HepG2 (cell line): ENCODE results near the gene EOLA2. TPM values are rescaled to one million over a fixed set of nuclear protein-coding genes. Genes with fewer than 3 reads are reported as not detected.

Experiments
- ATAC-seq: fragments of 200-7000 bp; cut with Tn5 transposase; 3 replicates; pipeline ENCODE4 v1.9.1; 2020; ENCODE audit warnings: mild to moderate bottlenecking, moderate library complexity
- BruUV-seq: library from RNA; stranded (reverse); fragments of 400-500 nt; replicated peaks from 2 replicates; lab custom pipeline; 2021; lab: Mats Ljungman, UMichigan
- CTCF ChIA-PET: fragments of 300-600 bp; formaldehyde crosslinking; extraction: SDS; loops from one replicate; lab custom pipeline; 2021; ENCODE audit warnings: low total read pairs, inconsistent platforms, low intra/inter-chr PET ratio; lab: Yijun Ruan, JAX
- POLR2A ChIA-PET: fragments of 350-600 bp; sonication (Branson Sonifier 250); formaldehyde crosslinking; loops from one replicate; lab custom pipeline; 2020; ENCODE audit warnings: antibody characterized with exemption, inconsistent platforms; lab: Yijun Ruan, JAX
- DNase-seq: peaks from one replicate; pipeline ENCODE4 v3.0.0-alpha.2; 2015; ENCODE audit warnings: low spot score
- FAIRE-seq: peaks from 3 replicates; lab custom pipeline; 2011; peaks lifted over from hg19 to GRCh38; lab: Jason Lieb, UNC
- H2AFZ ChIP-seq: one replicate; pipeline ENCODE4 v1.6.1; 2011; ENCODE audit warnings: low read length, inconsistent platforms
- H3K27ac ChIP-seq: fragments of 300-600 bp; 3 replicates; pipeline ENCODE4 v1.8.0; 2011; ENCODE audit warnings: mixed run types, mild to moderate bottlenecking, mixed read lengths, low read length, inconsistent platforms; ENCODE audit not compliant: insufficient read depth; ENCODE audit errors: extremely low read length
- H3K27me3 ChIP-seq, 2 experiments: fragments of 200-600 bp in 1 of 2; 2 replicates in 1 of 2; 3 replicates in 1 of 2; pipeline versions ENCODE4 v1.6.0 to v1.8.0; 2011; ENCODE audit warnings: low read length in 2 of 2, mild to moderate bottlenecking in 2 of 2, moderate library complexity in 2 of 2, inconsistent platforms in 1 of 2; ENCODE audit not compliant: insufficient read depth in 2 of 2, control insufficient read depth in 1 of 2
- H3K36me3 ChIP-seq, 2 experiments: fragments of 200-600 bp in 1 of 2; replicated peaks in 1 of 2; 2 replicates in 1 of 2; 3 replicates in 1 of 2; pipeline versions ENCODE4 v1.5.1 to v1.8.0; 2011; ENCODE audit warnings: low read length in 2 of 2, inconsistent platforms in 1 of 2; ENCODE audit not compliant: insufficient read depth in 2 of 2, control insufficient read depth in 1 of 2
- H3K4me1 ChIP-seq: 2 replicates; pipeline ENCODE4 v1.5.1; 2012; ENCODE audit warnings: low read length, inconsistent platforms; ENCODE audit not compliant: insufficient read depth
- H3K4me2 ChIP-seq: 2 replicates; pipeline ENCODE4 v1.6.0; 2011; ENCODE audit warnings: low read depth, low read length, inconsistent platforms
- H3K4me3 ChIP-seq, 3 experiments: fragments of 200-600 bp in 1 of 3; sonication (generic), shearing (Covaris generic) in 1 of 3; replicated peaks in 1 of 3; 2 replicates each; pipeline ENCODE4 v1.5.1; 2011 to 2016; ENCODE audit warnings: low read length in 3 of 3, inconsistent platforms in 2 of 3, low read depth in 2 of 3, mild to moderate bottlenecking in 2 of 3, control low read depth in 1 of 3, mixed read lengths in 1 of 3; ENCODE audit not compliant: insufficient read depth in 1 of 3
- H3K79me2 ChIP-seq: one replicate; pipeline ENCODE4 v1.6.1; 2011; ENCODE audit warnings: low read length, inconsistent platforms; ENCODE audit not compliant: insufficient read depth
- H3K9ac ChIP-seq: 2 replicates; pipeline ENCODE4 v1.6.0; 2011; ENCODE audit warnings: mild to moderate bottlenecking, low read depth, low read length, inconsistent platforms; ENCODE audit not compliant: insufficient read depth
- H3K9me3 ChIP-seq: 2 replicates; pipeline ENCODE4 v1.5.1; 2012; ENCODE audit warnings: mild to moderate bottlenecking, low read length
- H4K20me1 ChIP-seq: 2 replicates; pipeline ENCODE4 v1.6.0; 2011; ENCODE audit warnings: inconsistent platforms, mild to moderate bottlenecking, low read length, moderate library complexity; ENCODE audit not compliant: insufficient read depth
- BRF2 ChIP-seq: sonication (generic); formaldehyde crosslinking; IDR thresholded peaks from 2 replicates; pipeline ENCODE4 v1.8.1; 2022; ENCODE audit warnings: mild to moderate bottlenecking, missing genetic modification reagents
- HNRNPUL1 ChIP-seq: fragments of 200-400 bp; formaldehyde crosslinking; IDR thresholded peaks from 2 replicates; pipeline ENCODE4 v1.6.1; 2017; ENCODE audit warnings: low read depth, mild to moderate bottlenecking, low read length, moderate library complexity
- LRRFIP1 ChIP-seq: sonication (generic); formaldehyde crosslinking; conservative IDR thresholded peaks from 2 replicates; pipeline ENCODE4 v1.4.0; 2020; ENCODE audit warnings: missing genetic modification reagents
- MLX ChIP-seq: IDR thresholded peaks from 2 replicates; pipeline ENCODE4 v1.6.1; 2016
- SUZ12 ChIP-seq: fragments of 150-350 bp; IDR thresholded peaks from 2 replicates; pipeline ENCODE4 v1.6.1; 2014; ENCODE audit warnings: low read depth, low read length
- TARDBP ChIP-seq: sonication (generic); formaldehyde crosslinking; IDR thresholded peaks from 2 replicates; pipeline ENCODE4 v1.8.0; 2022; ENCODE audit warnings: mild to moderate bottlenecking, missing genetic modification reagents
- THAP9 ChIP-seq: sonication (generic); formaldehyde crosslinking; IDR thresholded peaks from 2 replicates; pipeline ENCODE4; 2020; ENCODE audit warnings: missing genetic modification reagents, mild to moderate bottlenecking, borderline replicate concordance
- ZNF598 ChIP-seq: sonication (generic); formaldehyde crosslinking; IDR thresholded peaks from 2 replicates; pipeline ENCODE4 v1.5.1; 2020; ENCODE audit warnings: mild to moderate bottlenecking, missing genetic modification reagents, borderline replicate concordance
- WGBS: methylation state at CpG from one replicate; pipeline ENCODE4 v1.1.6; 2017; ENCODE audit warnings: low lambda C conversion rate; 5-methylcytosine and 5-hydroxymethylcytosine counted together
- in situ Hi-C: cut with HindIII; loops from 2 replicates; pipeline ENCODE4 v1.10.0; 2017; ENCODE audit warnings: low pct_unique_long_range_greater_than_20kb; ENCODE audit not compliant: extremely low pct_ligation_motif_present
- intact Hi-C: fragments of 100-400 bp; cut with micrococcal nuclease; formaldehyde crosslinking; loops from one replicate; pipeline ENCODE4 v1.10.0; 2022; ENCODE audit not compliant: unreplicated experiment
- polyA plus RNA-seq, 8 experiments: library from polyadenylated mRNA; depleted of rRNA in 3 of 8; stranded (reverse) in 7 of 8; unstranded in 1 of 8; fragments of >200 nt; fragmentation: Illumina TruSeq in 4 of 8; extraction: Trizol in 4 of 8; gene quantifications; 2 replicates each; pipeline versions ENCODE4 v1.2.1 to v1.2.3, GENCODE V29; 2011 to 2016; ENCODE audit warnings: low read depth in 4 of 8, missing spikeins in 1 of 8, mixed read lengths in 1 of 8; ENCODE audit not compliant: insufficient read depth in 1 of 8
- total RNA-seq, 5 experiments: library from RNA; depleted of rRNA; stranded (reverse); fragments of >200 nt; fragmentation: Illumina TruSeq; extraction: Trizol; gene quantifications; 2 replicates each; pipeline ENCODE4 v1.2.3, GENCODE V29; 2016; ENCODE audit warnings: low read depth in 1 of 5
- TF ChIP-seq, protein P1 (sequence below): IDR thresholded peaks from 2 replicates; pipeline ENCODE4 v1.6.1; 2018; ENCODE audit warnings: missing genetic modification reagents, mild to moderate bottlenecking, missing compliant biosample characterization
- TF ChIP-seq, protein P2 (sequence below): sonication (generic); formaldehyde crosslinking; IDR thresholded peaks from 2 replicates; pipeline ENCODE4 v1.4.0; 2020; ENCODE audit warnings: missing genetic modification reagents, borderline replicate concordance

Gene EOLA2
- total and polyA plus RNA-seq, 2 of the 13 experiments (the other 11 are each of a cell fraction or from before 2014, with no cell fraction given): 20.4 to 22.0 TPM

DNA sequence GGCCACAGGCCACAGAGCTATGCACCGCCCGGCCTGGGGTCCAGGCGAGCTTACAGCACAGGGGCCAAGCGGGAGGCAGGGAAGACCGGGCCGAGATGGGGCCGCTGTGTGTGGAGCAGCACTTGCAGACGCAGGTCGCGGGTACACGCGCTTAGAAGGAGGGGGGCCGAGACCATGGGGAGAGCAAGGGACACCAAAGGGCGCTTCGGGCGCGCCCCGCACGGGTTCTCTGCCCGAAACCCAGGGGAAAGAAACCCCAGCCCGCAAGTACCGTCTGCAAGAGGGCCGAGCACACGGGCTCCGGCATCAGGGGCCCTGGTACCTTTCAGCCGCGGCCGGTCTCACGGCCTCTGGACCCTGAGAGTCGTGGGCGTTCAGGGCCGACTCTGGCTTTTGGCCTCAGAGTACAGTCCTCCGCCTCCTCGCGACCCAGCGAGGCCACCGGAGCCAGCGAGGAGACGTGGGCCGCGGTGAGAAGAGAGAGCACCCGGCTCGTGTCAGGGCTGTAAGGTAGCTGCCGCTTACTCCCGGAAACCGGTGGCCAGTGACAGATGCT lies 342 bp downstream of the EOLA2 start:
- no CpG with 5 or more reads among the region's 46 CpGs for whole genome bisulfite sequencing
- peak overlapping the region; percentile 86 for H3K27ac ChIP-seq
- no peak for DNase-seq
- H3K36me3 ChIP-seq: no peaks in the 10 kb centered on the region
- no peaks in the 10 kb centered on the region; the same call in 1 of the 2 replicates for H3K4me1 ChIP-seq
- H3K9ac ChIP-seq: peak overlapping the region; percentile 87
- FAIRE-seq: no peak
- peak overlapping the region; percentile 76 for H3K4me2 ChIP-seq
- H4K20me1 ChIP-seq: no peaks in the 10 kb centered on the region
- H3K9me3 ChIP-seq: no peaks in the 10 kb centered on the region
- POLR2A ChIA-PET: interaction anchor here (2.8 to 3.4 kb wide), 2 partner anchors 398 to 755 kb away, joined by 9 to 16 read pairs; partner anchors contain the start of genes EOLA1 and MTMR1
- CTCF ChIA-PET: no interaction called here
- in situ Hi-C loops (no loop called here), intact Hi-C loops (no loop called here)
- peak overlapping the region; percentile 69 to 88 (median 82); a peak in 5 of 6 replicates for H3K4me3 ChIP-seq
- BruUV-seq: TSS peak; percentile 79
- H3K27me3 ChIP-seq: no peaks in the 10 kb centered on the region; a peak in 1 of 5 replicates
- H2AFZ ChIP-seq: no peak overlapping the region
- peaks cover 9% of the 10 kb centered on the region for H3K79me2 ChIP-seq
- peak; percentile 3 for ATAC-seq
- TF ChIP-seq, protein P1, sequence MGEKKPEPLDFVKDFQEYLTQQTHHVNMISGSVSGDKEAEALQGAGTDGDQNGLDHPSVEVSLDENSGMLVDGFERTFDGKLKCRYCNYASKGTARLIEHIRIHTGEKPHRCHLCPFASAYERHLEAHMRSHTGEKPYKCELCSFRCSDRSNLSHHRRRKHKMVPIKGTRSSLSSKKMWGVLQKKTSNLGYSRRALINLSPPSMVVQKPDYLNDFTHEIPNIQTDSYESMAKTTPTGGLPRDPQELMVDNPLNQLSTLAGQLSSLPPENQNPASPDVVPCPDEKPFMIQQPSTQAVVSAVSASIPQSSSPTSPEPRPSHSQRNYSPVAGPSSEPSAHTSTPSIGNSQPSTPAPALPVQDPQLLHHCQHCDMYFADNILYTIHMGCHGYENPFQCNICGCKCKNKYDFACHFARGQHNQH (CRISPR knock-in tag): no peak
- no peak for TF ChIP-seq MLX (CRISPR knock-in tag)
- TF ChIP-seq HNRNPUL1: no peak
- no peak for TF ChIP-seq ZNF598
- TF ChIP-seq, protein P2, sequence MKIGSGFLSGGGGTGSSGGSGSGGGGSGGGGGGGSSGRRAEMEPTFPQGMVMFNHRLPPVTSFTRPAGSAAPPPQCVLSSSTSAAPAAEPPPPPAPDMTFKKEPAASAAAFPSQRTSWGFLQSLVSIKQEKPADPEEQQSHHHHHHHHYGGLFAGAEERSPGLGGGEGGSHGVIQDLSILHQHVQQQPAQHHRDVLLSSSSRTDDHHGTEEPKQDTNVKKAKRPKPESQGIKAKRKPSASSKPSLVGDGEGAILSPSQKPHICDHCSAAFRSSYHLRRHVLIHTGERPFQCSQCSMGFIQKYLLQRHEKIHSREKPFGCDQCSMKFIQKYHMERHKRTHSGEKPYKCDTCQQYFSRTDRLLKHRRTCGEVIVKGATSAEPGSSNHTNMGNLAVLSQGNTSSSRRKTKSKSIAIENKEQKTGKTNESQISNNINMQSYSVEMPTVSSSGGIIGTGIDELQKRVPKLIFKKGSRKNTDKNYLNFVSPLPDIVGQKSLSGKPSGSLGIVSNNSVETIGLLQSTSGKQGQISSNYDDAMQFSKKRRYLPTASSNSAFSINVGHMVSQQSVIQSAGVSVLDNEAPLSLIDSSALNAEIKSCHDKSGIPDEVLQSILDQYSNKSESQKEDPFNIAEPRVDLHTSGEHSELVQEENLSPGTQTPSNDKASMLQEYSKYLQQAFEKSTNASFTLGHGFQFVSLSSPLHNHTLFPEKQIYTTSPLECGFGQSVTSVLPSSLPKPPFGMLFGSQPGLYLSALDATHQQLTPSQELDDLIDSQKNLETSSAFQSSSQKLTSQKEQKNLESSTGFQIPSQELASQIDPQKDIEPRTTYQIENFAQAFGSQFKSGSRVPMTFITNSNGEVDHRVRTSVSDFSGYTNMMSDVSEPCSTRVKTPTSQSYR (CRISPR knock-in tag): no peak
- no peak for TF ChIP-seq BRF2 (CRISPR knock-in tag)
- no peak for TF ChIP-seq LRRFIP1 (CRISPR knock-in tag)
- TF ChIP-seq THAP9: 0 out of 2 replicates have a peak, but pooled peaks have one; percentile 11
- TF ChIP-seq TARDBP (CRISPR knock-in tag): 0 out of 2 replicates have a peak, but pooled peaks have one; percentile 9
- TF ChIP-seq SUZ12: no peak
